Fibroblast of lung (primary cell): Measurements from ENCODE around the gene RASA2.

Experiments
- CTCF ChIP-seq, 2 donors: IDR thresholded peaks in 1 of 2; conservative IDR thresholded peaks in 1 of 2; 1 replicate in 1 of 2; 2 replicates in 1 of 2; pipeline ENCODE4 v1.5.1; 2011 to 2012; ENCODE audit warnings: low read length in 2 of 2, control low read depth in 1 of 2, inconsistent platforms in 1 of 2, low read depth in 1 of 2, mild to moderate bottlenecking in 1 of 2
- EZH2 ChIP-seq: IDR thresholded peaks from 2 replicates; pipeline ENCODE4 v1.5.1; 2012; ENCODE audit warnings: low read length, control low read depth, mild to moderate bottlenecking; ENCODE audit errors: missing control alignments

- TF ChIP-seq CTCF (conservative IDR thresholded peaks at IDR 0.05 in 1 of 2, IDR thresholded peaks at IDR 0.05 in 1 of 2; ENCODE audit: low read depth in 1 of 2, low read length in 2 of 2) = no peak
- TF ChIP-seq EZH2 = no peak
Measured at GRCh38 chr3:141542989-141543388, 56.2 kb downstream of the RASA2 start.
